NCI-H1694 (cell line): ENCODE measurements around the gene PXN.

Experiments used
- DNase-seq: peaks from one replicate; lab custom pipeline; 2025; lab: John Stamatoyannopoulos, UW

The PXN gene

GRCh38 chr12:120172053-120172452 lies 93.5 kb downstream of the PXN start:
- DNase-seq, result no peak

GRCh38 chr12:120170631-120171030 lies 94.9 kb downstream of the PXN start:
- DNase-seq, result no peak

GRCh38 chr12:120169946-120170345 lies 95.6 kb downstream of the PXN start:
- no peak for DNase-seq

GRCh38 chr12:120168337-120168736 lies 97.2 kb downstream of the PXN start:
- DNase-seq, result no peak

DNA sequence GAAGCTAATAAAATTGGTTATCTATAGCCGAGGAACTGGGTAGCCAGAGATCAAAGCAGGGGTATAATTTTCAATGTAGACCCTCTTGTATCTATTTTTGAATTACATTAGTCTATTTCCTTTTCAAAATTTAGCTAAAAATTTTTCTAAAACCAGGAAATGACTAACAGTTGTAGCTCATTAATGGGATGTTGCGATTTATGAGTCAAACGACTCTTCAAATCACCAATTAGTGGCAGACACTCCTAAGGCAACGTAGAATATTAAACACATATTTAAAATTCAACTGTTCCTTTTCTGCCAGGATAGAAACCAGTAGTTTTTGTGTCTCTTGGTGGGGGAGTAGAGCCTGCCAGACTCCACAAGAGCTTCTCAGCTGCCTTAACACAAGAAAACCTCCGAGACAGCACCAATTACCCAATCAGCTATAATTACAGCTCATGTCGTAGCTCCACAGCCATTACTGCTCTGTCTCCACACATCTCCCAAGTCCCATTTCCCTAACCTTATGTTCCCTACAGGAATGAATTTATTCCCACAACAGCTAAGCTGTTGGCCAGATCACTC lies 97.9 kb downstream of the PXN start:
- DNase-seq, result no peak

- no peak for DNase-seq
Measured at GRCh38 chr12:120164293-120164692, 101.2 kb downstream of the PXN start.

- no peak for DNase-seq
Measured at GRCh38 chr12:120162763-120163162, 102.8 kb downstream of the PXN start.

- DNase-seq, result no peak
Measured at GRCh38 chr12:120161852-120162251, 103.7 kb downstream of the PXN start.
